OCI-LY3 (cell line): ENCODE measurements around the gene NPHP4.

Experiments
- H2AFZ ChIP-seq: fragments of 200-600, 300-600 bp; shearing (Covaris generic); 2 replicates; pipeline ENCODE4 v1.6.0; 2014; ENCODE audit warnings: antibody characterized with exemption, low read depth, low read length
- H3K27ac ChIP-seq: fragments of 200-600, 300-600 bp; sonication (generic); 2 replicates; pipeline ENCODE4 v1.5.1; 2014; ENCODE audit warnings: mild to moderate bottlenecking, low read length, moderate library complexity, mixed read lengths
- H3K27me3 ChIP-seq: fragments of 200-600, 300-600 bp; sonication (generic); 2 replicates; pipeline ENCODE4 v1.6.1; 2014; ENCODE audit warnings: low read depth, low read length, mixed read lengths
- H3K36me3 ChIP-seq: fragments of 200-600, 300-600 bp; sonication (generic); replicated peaks from 2 replicates; pipeline ENCODE3; 2014; ENCODE audit warnings: low read depth, low read length, mixed read lengths
- H3K4me1 ChIP-seq: fragments of 300-600, 200-600 bp; sonication (generic); 2 replicates; pipeline ENCODE4 v1.6.1; 2014; ENCODE audit warnings: low read length, mixed read lengths
- H3K4me2 ChIP-seq: fragments of 200-600, 300-600 bp; sonication (generic); 2 replicates; pipeline ENCODE4 v1.6.1; 2014; ENCODE audit warnings: low read length, mixed read lengths
- H3K4me3 ChIP-seq: fragments of 300-600, 200-600 bp; sonication (generic); 2 replicates; pipeline ENCODE4 v1.5.1; 2014; ENCODE audit warnings: antibody characterized with exemption, mild to moderate bottlenecking, low read length, moderate library complexity
- H3K79me2 ChIP-seq: fragments of 300-600, 200-600 bp; shearing (Covaris generic); 2 replicates; pipeline ENCODE4 v1.6.1; 2014; ENCODE audit warnings: mild to moderate bottlenecking, low read length, mixed read lengths
- H3K9ac ChIP-seq: fragments of 300-600, 200-600 bp; shearing (Covaris generic); 2 replicates; pipeline ENCODE4 v1.6.0; 2014; ENCODE audit warnings: mild to moderate bottlenecking, low read length, moderate library complexity
- H3K9me3 ChIP-seq: fragments of 200-600, 300-600 bp; shearing (Covaris generic); 2 replicates; pipeline ENCODE4 v1.6.1; 2014; ENCODE audit warnings: low read length, mixed read lengths; ENCODE audit not compliant: insufficient read depth
- H4K20me1 ChIP-seq: fragments of 200-600, 300-600 bp; sonication (generic); 2 replicates; pipeline ENCODE4 v1.6.1; 2016; ENCODE audit warnings: low read length, mixed read lengths; ENCODE audit not compliant: insufficient read depth
- EZH2phosphoT487 ChIP-seq: fragments of 200-600 bp; shearing (Covaris generic); IDR thresholded peaks from 2 replicates; pipeline ENCODE4 v1.6.1; 2018; ENCODE audit warnings: antibody characterized with exemption, mixed run types, low read depth
- TF ChIP-seq, protein P1 (sequence below): fragments of 200-600, 300-600 bp; sonication (generic); IDR thresholded peaks from 2 replicates; pipeline ENCODE4 v1.5.1; 2014; ENCODE audit warnings: antibody characterized with exemption, low read length, low read depth

The NPHP4 gene

GRCh38 chr1:5914676-5915365 lies 77.4 kb downstream of the NPHP4 start:
- Histone ChIP-seq H3K27ac (no peak overlapping the region), H3K4me2 (no peak overlapping the region), H3K9ac (no peak overlapping the region), H3K36me3 (no peaks in the 10 kb centered on the region), H3K4me3 (no peak overlapping the region), H3K79me2 (no peaks in the 10 kb centered on the region), H3K9me3 (no peaks in the 10 kb centered on the region), H3K27me3 (no peaks in the 10 kb centered on the region), H4K20me1 (no peaks in the 10 kb centered on the region), H3K4me1 (peaks cover 3% of the 10 kb centered on the region; the same call in 1 of the 2 replicates), H2AFZ (no peak overlapping the region)
- TF ChIP-seq, protein P1, sequence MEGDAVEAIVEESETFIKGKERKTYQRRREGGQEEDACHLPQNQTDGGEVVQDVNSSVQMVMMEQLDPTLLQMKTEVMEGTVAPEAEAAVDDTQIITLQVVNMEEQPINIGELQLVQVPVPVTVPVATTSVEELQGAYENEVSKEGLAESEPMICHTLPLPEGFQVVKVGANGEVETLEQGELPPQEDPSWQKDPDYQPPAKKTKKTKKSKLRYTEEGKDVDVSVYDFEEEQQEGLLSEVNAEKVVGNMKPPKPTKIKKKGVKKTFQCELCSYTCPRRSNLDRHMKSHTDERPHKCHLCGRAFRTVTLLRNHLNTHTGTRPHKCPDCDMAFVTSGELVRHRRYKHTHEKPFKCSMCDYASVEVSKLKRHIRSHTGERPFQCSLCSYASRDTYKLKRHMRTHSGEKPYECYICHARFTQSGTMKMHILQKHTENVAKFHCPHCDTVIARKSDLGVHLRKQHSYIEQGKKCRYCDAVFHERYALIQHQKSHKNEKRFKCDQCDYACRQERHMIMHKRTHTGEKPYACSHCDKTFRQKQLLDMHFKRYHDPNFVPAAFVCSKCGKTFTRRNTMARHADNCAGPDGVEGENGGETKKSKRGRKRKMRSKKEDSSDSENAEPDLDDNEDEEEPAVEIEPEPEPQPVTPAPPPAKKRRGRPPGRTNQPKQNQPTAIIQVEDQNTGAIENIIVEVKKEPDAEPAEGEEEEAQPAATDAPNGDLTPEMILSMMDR = no peak
- no peak for TF ChIP-seq EZH2phosphoT487

DNA sequence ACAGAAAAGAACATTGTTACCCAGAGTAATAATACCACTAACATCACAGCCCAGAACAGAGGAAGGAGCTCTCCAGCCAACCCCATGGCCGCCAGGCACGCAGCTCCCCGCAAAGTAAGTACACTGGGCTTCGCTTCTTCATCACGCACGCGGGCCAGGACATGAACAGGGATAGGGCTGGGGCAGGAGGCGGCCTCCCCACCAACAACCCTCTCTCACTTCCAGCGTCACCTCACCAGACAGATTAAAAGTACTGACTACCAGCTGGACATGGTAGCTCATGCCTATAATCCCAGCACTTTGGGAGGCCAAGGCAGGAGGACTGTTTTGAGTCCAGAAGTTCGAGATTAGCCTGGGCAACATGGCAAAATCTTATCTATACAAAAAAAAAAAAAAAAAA lies 78.3 kb downstream of the NPHP4 start:
- Histone ChIP-seq H3K79me2 (no peaks in the 10 kb centered on the region), H3K27ac (no peak overlapping the region), H4K20me1 (no peaks in the 10 kb centered on the region), H3K9me3 (no peaks in the 10 kb centered on the region), H3K9ac (no peak overlapping the region), H3K27me3 (no peaks in the 10 kb centered on the region), H3K4me3 (no peak overlapping the region), H3K4me2 (no peak overlapping the region), H2AFZ (no peak overlapping the region), H3K36me3 (no peaks in the 10 kb centered on the region), H3K4me1 (peaks cover 3% of the 10 kb centered on the region; the same call in 1 of the 2 replicates)
- TF ChIP-seq EZH2phosphoT487 = no peak
- TF ChIP-seq, protein P1 = no peak

- TF ChIP-seq, protein P1 = no peak
- no peak for TF ChIP-seq EZH2phosphoT487
- Histone ChIP-seq H3K9me3 (no peaks in the 10 kb centered on the region), H3K27ac (no peak overlapping the region), H3K27me3 (no peaks in the 10 kb centered on the region), H3K4me2 (no peak overlapping the region), H3K9ac (no peak overlapping the region), H3K79me2 (no peaks in the 10 kb centered on the region), H3K36me3 (no peaks in the 10 kb centered on the region), H3K4me1 (peaks cover 3% of the 10 kb centered on the region; the same call in 1 of the 2 replicates), H4K20me1 (no peaks in the 10 kb centered on the region), H2AFZ (no peak overlapping the region), H3K4me3 (no peak overlapping the region)
Observed at GRCh38 chr1:5913078-5913845, 79.0 kb downstream of the NPHP4 start.

DNA sequence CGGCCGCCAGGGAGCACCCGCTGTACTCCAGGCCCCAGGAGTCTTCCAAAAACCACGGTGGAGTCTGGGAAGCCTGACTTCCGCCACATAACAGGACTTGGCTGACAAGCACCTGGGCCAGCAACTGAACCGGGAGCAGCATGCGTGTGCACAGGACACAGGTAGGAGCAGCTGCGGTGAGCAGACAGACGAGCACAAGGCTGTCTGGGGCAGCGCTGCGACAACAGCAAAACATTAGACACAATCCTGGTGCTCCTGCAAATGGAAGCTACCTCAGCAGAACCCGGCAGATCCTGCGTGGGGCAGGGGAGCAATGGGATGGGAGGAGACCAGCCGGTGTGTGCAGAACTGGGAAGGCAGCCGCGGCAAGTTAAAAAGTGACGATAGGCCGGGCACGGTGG lies 80.4 kb downstream of the NPHP4 start:
- no peaks in the 10 kb centered on the region for H3K79me2 ChIP-seq
- no peak overlapping the region for H3K9ac ChIP-seq
- no peaks in the 10 kb centered on the region for H3K36me3 ChIP-seq
- H3K4me2 ChIP-seq = no peak overlapping the region
- no peak overlapping the region for H3K4me3 ChIP-seq
- H3K27me3 ChIP-seq = no peaks in the 10 kb centered on the region
- H3K4me1 ChIP-seq = peaks cover 3% of the 10 kb centered on the region; the same call in 1 of the 2 replicates
- no peak overlapping the region for H2AFZ ChIP-seq
- H3K27ac ChIP-seq = no peak overlapping the region
- H4K20me1 ChIP-seq = no peaks in the 10 kb centered on the region
- TF ChIP-seq EZH2phosphoT487 = no peak
- TF ChIP-seq, protein P1 = no peak
- H3K9me3 ChIP-seq = no peaks in the 10 kb centered on the region
